Activated naive CD8-positive, alpha-beta T cell treated with anti-CD3 and anti-CD28 coated beads, Interleukin-2, amount 50 U/mL, for 16 hours (primary cell): ENCODE measurements around the gene GTF2H1.
"Not testable (repeated sequence)": the region's sequence is repeated elsewhere in the genome, so short reads cannot be mapped to it uniquely, and the experiment has no call there.

Experiments
- DNase-seq: peaks from one replicate; pipeline ENCODE4 v3.0.0-alpha.2; 2020; ENCODE audit warnings: low read depth, low spot score

Gene GTF2H1

GRCh38 chr11:18317551-18317950 lies 4.8 kb upstream of the GTF2H1 start:
- no peak for DNase-seq

- no peak for DNase-seq
Observed at GRCh38 chr11:18319914-18320313, 2.5 kb upstream of the GTF2H1 start.

- DNase-seq: no peak
Observed at GRCh38 chr11:18320617-18321016, 1.8 kb upstream of the GTF2H1 start.

- no peak for DNase-seq
Observed at GRCh38 chr11:18321578-18321968, 794 bp upstream of the GTF2H1 start.

- no peak for DNase-seq
Observed at GRCh38 chr11:18322818-18323570, 627 bp downstream of the GTF2H1 start.

- not testable (repeated sequence) for DNase-seq
Observed at GRCh38 chr11:18323881-18324280, 1.5 kb downstream of the GTF2H1 start.

GRCh38 chr11:18324381-18324780 lies 2.0 kb downstream of the GTF2H1 start:
- DNase-seq: no peak

- DNase-seq: no peak
Observed at GRCh38 chr11:18329196-18329870, 7.0 kb downstream of the GTF2H1 start.

GRCh38 chr11:18330921-18331320 lies 8.6 kb downstream of the GTF2H1 start:
- no peak for DNase-seq

GRCh38 chr11:18332302-18332701 lies 9.9 kb downstream of the GTF2H1 start:
- DNase-seq: no peak

- DNase-seq: no peak
Observed at GRCh38 chr11:18332891-18333290, 10.5 kb downstream of the GTF2H1 start.

GRCh38 chr11:18347471-18348125 lies 25.2 kb downstream of the GTF2H1 start:
- no peak for DNase-seq

- DNase-seq: no peak
Observed at GRCh38 chr11:18352581-18352980, 30.2 kb downstream of the GTF2H1 start.

GRCh38 chr11:18358646-18359045 lies 36.3 kb downstream of the GTF2H1 start:
- DNase-seq: no peak

- no peak for DNase-seq
Observed at GRCh38 chr11:18361154-18361553, 38.8 kb downstream of the GTF2H1 start.

- DNase-seq: no peak
Observed at GRCh38 chr11:18364495-18365073, 42.2 kb downstream of the GTF2H1 start.

- DNase-seq: no peak
Observed at GRCh38 chr11:18365741-18366140, 43.4 kb downstream of the GTF2H1 start.

- DNase-seq: no peak
Observed at GRCh38 chr11:18366286-18366685, 43.9 kb downstream of the GTF2H1 start.

GRCh38 chr11:18367431-18367830 lies 45.1 kb downstream of the GTF2H1 start:
- DNase-seq: no peak

- DNase-seq: no peak
Observed at GRCh38 chr11:18368221-18368620, 45.9 kb downstream of the GTF2H1 start.

GRCh38 chr11:18369398-18369797 lies 47.0 kb downstream of the GTF2H1 start:
- no peak for DNase-seq

- DNase-seq: no peak
Observed at GRCh38 chr11:18371279-18371678, 48.9 kb downstream of the GTF2H1 start.
